Endothelial cell of umbilical vein (primary cell): ENCODE measurements around the gene LRRC8A.

ENCODE experiments used
- EZH2 ChIP-seq: IDR thresholded peaks from 2 replicates; pipeline ENCODE4 v1.6.1; 2012; ENCODE audit warnings: borderline replicate concordance, low read depth, mild to moderate bottlenecking, moderate library complexity, low read length, inconsistent platforms; ENCODE audit not compliant: severe bottlenecking
- FOS ChIP-seq: IDR thresholded peaks from 2 replicates; pipeline ENCODE4 v1.6.1; 2011; ENCODE audit warnings: mild to moderate bottlenecking, low read length, moderate library complexity, borderline replicate concordance; ENCODE audit not compliant: insufficient read depth
- JUN ChIP-seq: IDR thresholded peaks from 2 replicates; pipeline ENCODE4 v1.6.1; 2011; ENCODE audit warnings: borderline replicate concordance, low read depth; ENCODE audit not compliant: insufficient read length, insufficient read depth
- MYC ChIP-seq: IDR thresholded peaks from one replicate; pipeline ENCODE4 v1.6.1; 2011; ENCODE audit warnings: mild to moderate bottlenecking, low read depth, low read length
- POLR2A ChIP-seq: IDR thresholded peaks from 2 replicates; pipeline ENCODE4 v1.6.1; 2012; ENCODE audit warnings: low read depth, mild to moderate bottlenecking, control low read depth, low read length
- POLR2AphosphoS5 ChIP-seq: IDR thresholded peaks from 2 replicates; pipeline ENCODE4 v1.6.1; 2012; ENCODE audit warnings: low read depth, mild to moderate bottlenecking, control low read depth, low read length, moderate library complexity; ENCODE audit not compliant: insufficient read depth
- TF ChIP-seq, protein P1 (sequence below), 2 donors: IDR thresholded peaks; 1 replicate in 1 of 2; 2 replicates in 1 of 2; pipeline ENCODE4 v1.5.1; 2011; ENCODE audit warnings: low read length in 2 of 2, mild to moderate bottlenecking in 2 of 2, moderate library complexity in 2 of 2, control low read depth in 1 of 2, inconsistent platforms in 1 of 2, low read depth in 1 of 2; ENCODE audit not compliant: insufficient read depth in 1 of 2; ENCODE audit errors: extremely low read depth in 1 of 2

DNA sequence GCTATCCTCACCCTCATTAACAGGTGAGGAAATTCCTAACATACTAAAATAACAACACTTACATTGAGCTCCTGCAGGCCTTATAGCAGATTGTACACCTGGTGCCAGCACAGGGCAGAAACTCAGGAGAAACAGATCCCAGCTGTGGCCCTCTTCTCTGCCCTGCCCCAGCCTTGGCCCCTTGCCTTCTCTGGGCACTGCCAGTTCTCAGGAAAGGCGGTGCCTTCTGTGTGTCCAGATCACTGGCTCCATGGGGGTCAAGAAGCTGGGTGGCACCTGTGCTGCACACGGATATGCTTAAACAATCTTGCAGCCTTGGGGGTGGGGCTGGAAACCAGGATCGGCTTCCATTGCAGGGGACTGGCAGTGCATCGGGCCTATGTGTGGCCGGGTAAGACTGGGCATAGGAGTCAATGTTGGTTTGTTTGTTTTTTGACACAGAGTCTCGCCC lies 19.5 kb upstream of the LRRC8A start:
- TF ChIP-seq, protein P1, sequence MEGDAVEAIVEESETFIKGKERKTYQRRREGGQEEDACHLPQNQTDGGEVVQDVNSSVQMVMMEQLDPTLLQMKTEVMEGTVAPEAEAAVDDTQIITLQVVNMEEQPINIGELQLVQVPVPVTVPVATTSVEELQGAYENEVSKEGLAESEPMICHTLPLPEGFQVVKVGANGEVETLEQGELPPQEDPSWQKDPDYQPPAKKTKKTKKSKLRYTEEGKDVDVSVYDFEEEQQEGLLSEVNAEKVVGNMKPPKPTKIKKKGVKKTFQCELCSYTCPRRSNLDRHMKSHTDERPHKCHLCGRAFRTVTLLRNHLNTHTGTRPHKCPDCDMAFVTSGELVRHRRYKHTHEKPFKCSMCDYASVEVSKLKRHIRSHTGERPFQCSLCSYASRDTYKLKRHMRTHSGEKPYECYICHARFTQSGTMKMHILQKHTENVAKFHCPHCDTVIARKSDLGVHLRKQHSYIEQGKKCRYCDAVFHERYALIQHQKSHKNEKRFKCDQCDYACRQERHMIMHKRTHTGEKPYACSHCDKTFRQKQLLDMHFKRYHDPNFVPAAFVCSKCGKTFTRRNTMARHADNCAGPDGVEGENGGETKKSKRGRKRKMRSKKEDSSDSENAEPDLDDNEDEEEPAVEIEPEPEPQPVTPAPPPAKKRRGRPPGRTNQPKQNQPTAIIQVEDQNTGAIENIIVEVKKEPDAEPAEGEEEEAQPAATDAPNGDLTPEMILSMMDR (IDR thresholded peaks at IDR 0.05; ENCODE audit: extremely low read depth in 1 of 2, insufficient read depth in 1 of 2, low read depth in 1 of 2, low read length in 2 of 2): no peak
- no peak for TF ChIP-seq POLR2A
- TF ChIP-seq MYC: no peak
- no peak for TF ChIP-seq FOS
- no peak for TF ChIP-seq POLR2AphosphoS5
- no peak for TF ChIP-seq JUN
- no peak for TF ChIP-seq EZH2
